HEK293T (cell line): ENCODE results near the gene CCP110.

Source experiments
- ARNT ChIP-seq: fragments of 450-650 bp; IDR thresholded peaks from 2 replicates; pipeline ENCODE4 v1.6.1; 2017; ENCODE audit warnings: mild to moderate bottlenecking
- BHLHE40 ChIP-seq: fragments of 450-650 bp; IDR thresholded peaks from 2 replicates; pipeline ENCODE4 v1.6.1; 2016; ENCODE audit warnings: mild to moderate bottlenecking, moderate library complexity, borderline replicate concordance
- ELF4 ChIP-seq: fragments of 450-650 bp; IDR thresholded peaks from 2 replicates; pipeline ENCODE4 v1.6.1; 2017; ENCODE audit warnings: antibody characterized with exemption
- FOXA1 ChIP-seq: fragments of 450-650 bp; IDR thresholded peaks from 2 replicates; pipeline ENCODE4 v1.6.1; 2016; ENCODE audit warnings: mild to moderate bottlenecking
- FOXM1 ChIP-seq: fragments of 450-650 bp; IDR thresholded peaks from 2 replicates; pipeline ENCODE4 v1.6.1; 2017; ENCODE audit warnings: mild to moderate bottlenecking, borderline replicate concordance
- NFRKB ChIP-seq: fragments of 450-650 bp; IDR thresholded peaks from 2 replicates; pipeline ENCODE4 v1.6.1; 2016; ENCODE audit warnings: mild to moderate bottlenecking, moderate library complexity
- SP1 ChIP-seq: fragments of 450-650 bp; IDR thresholded peaks from 2 replicates; pipeline ENCODE4 v1.6.1; 2017
- ZNF384 ChIP-seq: fragments of 450-650 bp; IDR thresholded peaks from 2 replicates; pipeline ENCODE4 v1.6.1; 2016

GRCh38 chr16:19518388-19518787, 5.4 kb upstream of the CCP110 start:
- no peak for TF ChIP-seq ARNT
- no peak for TF ChIP-seq FOXA1
- TF ChIP-seq FOXM1 = no peak
- no peak for TF ChIP-seq SP1
- TF ChIP-seq NFRKB = no peak
- no peak for TF ChIP-seq ELF4
- TF ChIP-seq ZNF384 = no peak
- TF ChIP-seq BHLHE40 = no peak
